ENCODE measurements around the gene MRPL11. TPM values are rescaled to one million over a fixed set of nuclear protein-coding genes. Genes with fewer than 3 reads are reported as not detected.

MRPL11 gene
- polyA plus RNA-seq, 1 donor (not counting 4 experiments of a cell fraction or from before 2014, with no cell fraction given) = 51.7 TPM

DNA sequence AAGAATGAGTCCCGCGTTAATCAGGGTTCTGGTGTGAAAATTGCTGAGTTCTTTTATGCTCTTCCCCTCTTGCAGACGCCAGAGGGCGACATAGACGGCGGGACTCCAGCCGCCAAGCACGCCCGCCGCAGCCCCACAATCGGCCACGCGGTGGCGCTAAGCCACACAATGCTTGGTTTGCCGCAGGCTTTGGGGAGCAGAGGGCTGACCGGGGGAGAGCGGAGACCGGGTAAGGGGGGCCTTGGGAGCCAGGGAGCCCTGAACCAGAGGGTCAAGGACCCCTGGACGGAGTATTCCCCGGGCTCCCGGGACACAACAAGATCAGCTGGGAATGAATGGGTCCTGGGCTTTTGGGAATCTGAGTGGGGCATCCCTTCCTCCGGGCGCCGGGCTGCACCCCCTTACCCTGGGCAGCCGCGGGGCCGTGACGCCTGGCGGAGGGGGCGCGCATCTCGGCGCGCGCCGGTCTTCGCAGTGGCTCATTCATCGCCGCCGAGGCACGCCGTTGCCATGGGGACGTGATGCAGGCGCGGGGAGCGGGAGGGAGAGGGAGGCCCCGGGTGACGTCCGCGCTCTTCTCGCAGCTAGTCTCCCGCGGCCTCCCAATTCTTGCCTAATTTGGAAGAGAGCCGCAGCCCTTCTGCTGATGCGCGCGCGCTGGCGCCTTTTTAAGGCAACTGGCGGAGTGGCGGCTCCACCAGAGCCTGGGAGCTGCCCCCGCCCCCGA, 30.0 kb downstream of the MRPL11 start:
- Histone ChIP-seq H3K27me3 (ENCODE audit: control insufficient read depth, extremely low read depth, insufficient read depth, low read length) (peaks cover 47% of the 10 kb centered on the region), H3K9ac (ENCODE audit: control insufficient read depth, extremely low read depth, insufficient read depth, low read length) (no peak overlapping the region), H3K9me3 (ENCODE audit: control insufficient read depth, low read depth, low read length) (no peaks in the 10 kb centered on the region), H2AFZ (ENCODE audit: control insufficient read depth, low read length) (no peak overlapping the region), H3K9me1 (ENCODE audit: control insufficient read depth, extremely low read depth, insufficient read depth, low read length) (no peaks in the 10 kb centered on the region), H3K27ac (ENCODE audit: control insufficient read depth, insufficient read depth, low read length) (no peak overlapping the region), H3K4me2 (ENCODE audit: control insufficient read depth, extremely low read depth, insufficient read depth, low read depth, low read length) (peak overlapping the region; percentile 80), H3K4me3 (ENCODE audit: control insufficient read depth in 2 of 3, extremely low read depth in 1 of 3, insufficient read depth in 2 of 3, low read depth in 1 of 3, low read length in 3 of 3) (peak overlapping the region in 1 of 3 experiments; percentile 55), H4K20me1 (ENCODE audit: control insufficient read depth, extremely low read depth, insufficient read depth, low read length) (no peaks in the 10 kb centered on the region), H3K79me2 (ENCODE audit: control insufficient read depth, insufficient read depth, low read length) (no peaks in the 10 kb centered on the region), H3K4me1 (ENCODE audit: control insufficient read depth, extremely low read depth, insufficient read depth, low read length) (peaks cover 2% of the 10 kb centered on the region), H3K36me3 (ENCODE audit: control insufficient read depth in 2 of 2, extremely low read depth in 1 of 2, insufficient read depth in 2 of 2, low read length in 2 of 2) (no peaks in the 10 kb centered on the region)
- TF ChIP-seq EZH2 (IDR thresholded peaks at IDR 0.05; ENCODE audit: low read length) = no peak
- TF ChIP-seq, protein P1, sequence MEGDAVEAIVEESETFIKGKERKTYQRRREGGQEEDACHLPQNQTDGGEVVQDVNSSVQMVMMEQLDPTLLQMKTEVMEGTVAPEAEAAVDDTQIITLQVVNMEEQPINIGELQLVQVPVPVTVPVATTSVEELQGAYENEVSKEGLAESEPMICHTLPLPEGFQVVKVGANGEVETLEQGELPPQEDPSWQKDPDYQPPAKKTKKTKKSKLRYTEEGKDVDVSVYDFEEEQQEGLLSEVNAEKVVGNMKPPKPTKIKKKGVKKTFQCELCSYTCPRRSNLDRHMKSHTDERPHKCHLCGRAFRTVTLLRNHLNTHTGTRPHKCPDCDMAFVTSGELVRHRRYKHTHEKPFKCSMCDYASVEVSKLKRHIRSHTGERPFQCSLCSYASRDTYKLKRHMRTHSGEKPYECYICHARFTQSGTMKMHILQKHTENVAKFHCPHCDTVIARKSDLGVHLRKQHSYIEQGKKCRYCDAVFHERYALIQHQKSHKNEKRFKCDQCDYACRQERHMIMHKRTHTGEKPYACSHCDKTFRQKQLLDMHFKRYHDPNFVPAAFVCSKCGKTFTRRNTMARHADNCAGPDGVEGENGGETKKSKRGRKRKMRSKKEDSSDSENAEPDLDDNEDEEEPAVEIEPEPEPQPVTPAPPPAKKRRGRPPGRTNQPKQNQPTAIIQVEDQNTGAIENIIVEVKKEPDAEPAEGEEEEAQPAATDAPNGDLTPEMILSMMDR (optimal IDR thresholded peaks at IDR 0.05 in 1 of 3, IDR thresholded peaks at IDR 0.05 in 1 of 3, conservative IDR thresholded peaks at IDR 0.05 in 1 of 3; ENCODE audit: extremely low read depth in 1 of 3, insufficient read depth in 2 of 3, low read length in 3 of 3) = peak; percentile 99 to 100 (median 99)
- FAIRE-seq (peak; percentile 81), DNase-seq (ENCODE audit: low read depth, low spot score) (no peak)
- dilution Hi-C loops (cut with MboI; ENCODE audit: extremely low pct_ligation_motif_present, low sequenced_read_pairs) = no loop called here

GRCh38 chr11:66407651-66408050, 31.0 kb downstream of the MRPL11 start:
- no peaks in the 10 kb centered on the region for H3K9me3 ChIP-seq (ENCODE audit: control insufficient read depth, low read depth, low read length)
- no peak for DNase-seq (ENCODE audit: low read depth, low spot score)
- H3K4me1 ChIP-seq (ENCODE audit: control insufficient read depth, extremely low read depth, insufficient read depth, low read length) = peaks cover 2% of the 10 kb centered on the region
- H3K4me3 ChIP-seq (ENCODE audit: control insufficient read depth in 2 of 3, extremely low read depth in 1 of 3, insufficient read depth in 2 of 3, low read depth in 1 of 3, low read length in 3 of 3) = no peak overlapping the region
- H3K27me3 ChIP-seq (ENCODE audit: control insufficient read depth, extremely low read depth, insufficient read depth, low read length) = peaks cover 42% of the 10 kb centered on the region
- H3K27ac ChIP-seq (ENCODE audit: control insufficient read depth, insufficient read depth, low read length) = no peak overlapping the region
- H3K9me1 ChIP-seq (ENCODE audit: control insufficient read depth, extremely low read depth, insufficient read depth, low read length) = no peaks in the 10 kb centered on the region
- no peaks in the 10 kb centered on the region for H3K79me2 ChIP-seq (ENCODE audit: control insufficient read depth, insufficient read depth, low read length)
- no peaks in the 10 kb centered on the region for H3K36me3 ChIP-seq (ENCODE audit: control insufficient read depth in 2 of 2, extremely low read depth in 1 of 2, insufficient read depth in 2 of 2, low read length in 2 of 2)
- no peaks in the 10 kb centered on the region for H4K20me1 ChIP-seq (ENCODE audit: control insufficient read depth, extremely low read depth, insufficient read depth, low read length)
- no peak overlapping the region for H3K9ac ChIP-seq (ENCODE audit: control insufficient read depth, extremely low read depth, insufficient read depth, low read length)
- no peak for FAIRE-seq
- no peak overlapping the region for H3K4me2 ChIP-seq (ENCODE audit: control insufficient read depth, extremely low read depth, insufficient read depth, low read depth, low read length)
- no peak for TF ChIP-seq EZH2 (IDR thresholded peaks at IDR 0.05; ENCODE audit: low read length)
- TF ChIP-seq, protein P1 (optimal IDR thresholded peaks at IDR 0.05 in 1 of 3, IDR thresholded peaks at IDR 0.05 in 1 of 3, conservative IDR thresholded peaks at IDR 0.05 in 1 of 3; ENCODE audit: extremely low read depth in 1 of 3, insufficient read depth in 2 of 3, low read length in 3 of 3) = no peak
- dilution Hi-C loops (cut with MboI; ENCODE audit: extremely low pct_ligation_motif_present, low sequenced_read_pairs) = no loop called here
- H2AFZ ChIP-seq (ENCODE audit: control insufficient read depth, low read length) = no peak overlapping the region
